Breast epithelium (tissue), 4 donors: ENCODE data around the gene HSD3B2. TPM values are rescaled to one million over a fixed set of nuclear protein-coding genes. Genes with fewer than 3 reads are reported as not detected.

Experiments used
- DNase-seq, 2 donors: peaks; one replicate each; pipeline ENCODE4 v3.0.0-alpha.2; 2019; ENCODE audit warnings: low spot score in 2 of 2
- H3K27ac ChIP-seq, 2 donors: fragments of 200-600 bp; sonication (generic) in 1 of 2; one replicate each; pipeline ENCODE4 v1.5.1; 2016 to 2019; ENCODE audit warnings: mild to moderate bottlenecking in 1 of 2
- H3K27me3 ChIP-seq, 2 donors: fragments of 200-600 bp; sonication (generic) in 1 of 2; one replicate each; pipeline versions ENCODE4 v1.5.1 to v1.6.0; 2017 to 2019; ENCODE audit warnings: control low read depth in 1 of 2, mild to moderate bottlenecking in 1 of 2
- H3K36me3 ChIP-seq: fragments of 200-600 bp; one replicate; pipeline ENCODE4 v1.5.1; 2019
- H3K4me1 ChIP-seq, 2 donors: fragments of 200-600 bp; sonication (generic); one replicate each; pipeline ENCODE4 v1.5.1; 2016 to 2019; ENCODE audit warnings: control low read depth in 1 of 2
- H3K4me3 ChIP-seq, 3 donors: fragments of 200-600 bp; sonication (generic); 1 replicate in 2 of 3; 2 replicates in 1 of 3; pipeline ENCODE4 v1.5.1; 2016 to 2019; ENCODE audit warnings: mild to moderate bottlenecking in 3 of 3, moderate library complexity in 2 of 3
- H3K9me3 ChIP-seq, 2 donors: fragments of 200-600 bp; sonication (generic) in 1 of 2; one replicate each; pipeline ENCODE4 v1.5.1; 2016 to 2019; ENCODE audit warnings: control low read depth in 1 of 2
- CTCF ChIP-seq, 3 donors: fragments of 450-650 bp; IDR thresholded peaks; one replicate each; pipeline ENCODE4 v1.5.1; 2016 to 2017; ENCODE audit warnings: antibody characterized with exemption in 3 of 3, mild to moderate bottlenecking in 3 of 3, moderate library complexity in 3 of 3
- POLR2A ChIP-seq: fragments of 450-650 bp; IDR thresholded peaks from one replicate; pipeline ENCODE4 v1.6.1; 2016; ENCODE audit warnings: antibody characterized with exemption, mild to moderate bottlenecking, moderate library complexity
- POLR2AphosphoS5 ChIP-seq, 3 donors: sonication (generic); formaldehyde crosslinking; IDR thresholded peaks; one replicate each; pipeline ENCODE4 v1.6.1; 2017; ENCODE audit warnings: antibody characterized with exemption in 3 of 3
- intact Hi-C: fragments of 100-400 bp; cut with DNase I; formaldehyde crosslinking; loops from one replicate; pipeline ENCODE4 v1.15.1; 2023; ENCODE audit warnings: low total_unique reads
- total RNA-seq, 3 donors: library from RNA; depleted of rRNA; stranded (reverse); fragments of >200 nt; gene quantifications; one replicate each; pipeline ENCODE4 v1.1.0, GENCODE V29; 2016

HSD3B2 gene
- total RNA-seq, 3 donors from 2014 or later: not detected

DNA sequence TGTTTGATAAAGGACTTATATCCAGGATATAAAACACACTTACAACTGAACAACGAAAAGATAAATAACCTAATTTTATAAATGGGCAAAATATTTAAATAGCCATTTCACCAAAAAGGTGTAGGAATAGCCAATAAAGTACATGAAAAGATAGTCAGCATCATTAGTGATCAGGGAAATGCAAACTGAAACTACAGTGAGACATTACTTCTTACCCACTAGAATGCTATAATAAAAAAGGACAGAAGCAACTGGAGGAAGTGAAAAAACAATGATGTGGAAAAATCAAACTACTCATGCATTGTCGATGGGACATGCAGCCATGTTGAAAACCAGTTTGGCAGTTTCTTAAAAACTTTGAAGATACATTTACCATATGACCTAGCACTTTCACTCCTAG lies 48.6 kb downstream of the HSD3B2 start:
- TF ChIP-seq CTCF (IDR thresholded peaks at IDR 0.05) (no peak), POLR2A (no peak), POLR2AphosphoS5 (IDR thresholded peaks at IDR 0.05) (no peak)
- Histone ChIP-seq H3K36me3 (no peaks in the 10 kb centered on the region), H3K9me3 (no peaks in the 10 kb centered on the region), H3K4me1 (no peaks in the 10 kb centered on the region), H3K4me3 (no peak overlapping the region), H3K27me3 (no peaks in the 10 kb centered on the region), H3K27ac (no peak overlapping the region)
- intact Hi-C loops: no loop called here
- no peak for DNase-seq

DNA sequence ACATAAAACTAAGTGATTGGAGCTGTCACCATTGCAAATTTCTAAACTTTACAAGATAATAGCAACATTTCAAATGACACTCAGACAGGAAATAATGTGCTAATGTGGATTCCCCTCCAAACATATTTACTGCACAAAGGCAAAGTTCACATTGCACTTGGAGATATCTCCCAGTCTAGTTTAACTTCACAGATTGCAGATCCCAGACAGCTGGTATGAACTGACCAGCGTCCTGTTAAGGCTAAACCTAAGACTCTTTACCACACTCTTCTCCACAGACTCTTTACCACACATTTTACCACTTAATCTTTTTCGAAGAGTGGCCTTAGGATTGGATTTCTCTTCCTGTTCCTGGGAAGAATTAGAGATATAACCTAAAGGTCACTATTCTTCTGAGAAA lies 51.5 kb downstream of the HSD3B2 start:
- Histone ChIP-seq H3K27ac (no peak overlapping the region), H3K9me3 (no peaks in the 10 kb centered on the region), H3K4me1 (no peaks in the 10 kb centered on the region), H3K36me3 (no peaks in the 10 kb centered on the region), H3K4me3 (no peak overlapping the region), H3K27me3 (no peaks in the 10 kb centered on the region)
- intact Hi-C loops: no loop called here
- TF ChIP-seq POLR2AphosphoS5 (IDR thresholded peaks at IDR 0.05): no peak
- TF ChIP-seq CTCF (IDR thresholded peaks at IDR 0.05): no peak
- TF ChIP-seq POLR2A: no peak
- no peak for DNase-seq

DNA sequence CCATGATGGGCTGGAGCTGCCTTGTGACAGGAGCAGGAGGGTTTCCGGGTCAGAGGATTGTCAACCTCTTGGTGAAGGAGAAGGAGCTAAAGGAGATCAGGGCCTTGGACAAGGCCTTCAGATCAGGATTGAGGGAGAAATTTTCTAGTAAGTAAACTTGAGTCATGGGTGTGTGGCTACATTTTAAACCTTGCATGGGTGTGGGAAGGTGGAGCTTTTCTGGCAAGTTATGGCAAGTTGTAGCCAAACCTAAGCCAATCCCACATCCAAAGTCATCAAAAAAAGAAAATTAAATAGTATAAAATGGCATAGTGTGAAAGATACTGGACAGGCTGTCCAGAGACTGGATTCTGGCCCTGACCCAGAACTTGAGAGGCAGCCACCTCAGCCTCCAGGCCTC lies 52.3 kb downstream of the HSD3B2 start:
- TF ChIP-seq POLR2A: no peak
- TF ChIP-seq POLR2AphosphoS5 (IDR thresholded peaks at IDR 0.05): no peak
- TF ChIP-seq CTCF (IDR thresholded peaks at IDR 0.05): no peak
- H3K27me3 ChIP-seq: no peaks in the 10 kb centered on the region
- intact Hi-C loops: no loop called here
- no peaks in the 10 kb centered on the region for H3K9me3 ChIP-seq
- DNase-seq: no peak
- H3K4me3 ChIP-seq: no peak overlapping the region
- H3K36me3 ChIP-seq: no peaks in the 10 kb centered on the region
- H3K27ac ChIP-seq: no peak overlapping the region
- H3K4me1 ChIP-seq: no peaks in the 10 kb centered on the region

DNA sequence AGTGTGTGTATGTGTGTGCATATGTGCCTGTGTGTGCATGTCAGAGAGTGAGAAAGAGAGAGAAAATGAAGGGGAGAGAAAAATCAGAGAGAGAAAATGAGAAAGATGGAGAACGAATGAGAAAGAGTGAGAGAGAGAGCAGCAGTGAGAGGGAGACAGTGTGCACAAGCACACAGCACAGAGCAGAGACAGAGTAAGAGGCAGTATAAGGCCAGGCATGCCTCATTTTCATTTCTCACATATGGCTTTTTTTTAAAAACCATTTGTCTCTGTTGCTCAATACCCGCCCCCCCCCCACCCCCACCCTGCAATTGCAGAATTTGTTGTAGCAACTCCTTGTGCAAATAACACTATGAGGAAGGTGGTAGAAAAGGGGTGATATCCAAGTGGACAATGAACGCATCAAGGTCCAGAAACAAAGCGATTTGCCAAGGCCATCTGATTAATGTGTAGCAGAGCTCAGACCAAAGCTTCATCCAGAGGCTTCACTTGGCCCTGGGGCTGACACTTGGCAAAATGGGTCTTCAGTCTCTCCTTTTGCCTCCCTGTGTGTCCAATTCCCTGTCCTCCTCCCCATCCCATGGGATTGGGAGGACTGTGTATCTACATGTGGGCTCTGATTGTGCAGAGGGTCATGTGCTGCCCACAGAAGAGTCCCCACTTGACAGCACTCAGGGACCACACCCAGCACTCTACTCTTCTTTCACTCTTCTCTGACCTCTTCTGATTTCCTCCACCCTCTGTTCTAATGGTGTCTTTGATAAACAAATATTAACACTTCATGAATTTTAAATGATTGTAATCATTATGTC lies 53.1 kb downstream of the HSD3B2 start:
- H3K27me3 ChIP-seq: no peaks in the 10 kb centered on the region
- no peaks in the 10 kb centered on the region for H3K4me1 ChIP-seq
- H3K4me3 ChIP-seq: no peak overlapping the region
- intact Hi-C loops: no loop called here
- H3K9me3 ChIP-seq: no peaks in the 10 kb centered on the region
- TF ChIP-seq POLR2A: no peak
- no peak for TF ChIP-seq POLR2AphosphoS5 (IDR thresholded peaks at IDR 0.05)
- H3K27ac ChIP-seq: peak overlapping the region in 1 of 2 donors; percentile 7
- no peak for DNase-seq
- H3K36me3 ChIP-seq: no peaks in the 10 kb centered on the region

GRCh38 chr1:119469741-119470140 lies 54.8 kb downstream of the HSD3B2 start:
- H3K4me3 ChIP-seq: no peak overlapping the region

More at GRCh38 chr1:119469741-119470140, 54.8 kb downstream of the HSD3B2 start:
- Histone ChIP-seq H3K4me1 (no peaks in the 10 kb centered on the region), H3K27ac (no peak overlapping the region), H3K36me3 (no peaks in the 10 kb centered on the region), H3K27me3 (no peaks in the 10 kb centered on the region), H3K9me3 (no peaks in the 10 kb centered on the region)
- no peak for DNase-seq
- TF ChIP-seq CTCF (IDR thresholded peaks at IDR 0.05) (no peak), POLR2A (no peak), POLR2AphosphoS5 (IDR thresholded peaks at IDR 0.05) (no peak)
- intact Hi-C loops: no loop called here
